NCI-H1417 treated with DMSO at 0.1 percent for 48 hours (cell line): ENCODE results near the gene WNK3.

Experiments
- DNase-seq: peaks from one replicate; lab custom pipeline; 2025; lab: John Stamatoyannopoulos, UW

Gene WNK3

DNA sequence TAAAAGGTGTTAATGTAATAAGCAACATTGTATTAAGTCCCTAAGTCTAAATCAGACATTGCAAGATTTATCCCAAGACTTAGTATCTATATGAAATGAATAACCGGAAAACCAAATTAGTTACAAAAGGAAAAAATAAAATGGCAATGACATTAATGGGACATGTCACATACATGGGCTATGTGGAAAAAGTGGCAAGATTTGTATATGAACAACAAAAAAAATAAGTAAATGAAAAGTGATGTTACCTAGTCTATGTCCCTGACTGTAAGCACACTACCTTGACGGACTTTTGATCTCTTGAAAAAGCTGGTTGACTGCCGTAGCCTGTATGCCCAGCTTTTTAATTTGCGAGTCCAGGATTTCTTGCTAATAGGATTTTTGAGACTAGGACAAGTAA is 119.3 kb downstream of the WNK3 start:
- no peak for DNase-seq

DNA sequence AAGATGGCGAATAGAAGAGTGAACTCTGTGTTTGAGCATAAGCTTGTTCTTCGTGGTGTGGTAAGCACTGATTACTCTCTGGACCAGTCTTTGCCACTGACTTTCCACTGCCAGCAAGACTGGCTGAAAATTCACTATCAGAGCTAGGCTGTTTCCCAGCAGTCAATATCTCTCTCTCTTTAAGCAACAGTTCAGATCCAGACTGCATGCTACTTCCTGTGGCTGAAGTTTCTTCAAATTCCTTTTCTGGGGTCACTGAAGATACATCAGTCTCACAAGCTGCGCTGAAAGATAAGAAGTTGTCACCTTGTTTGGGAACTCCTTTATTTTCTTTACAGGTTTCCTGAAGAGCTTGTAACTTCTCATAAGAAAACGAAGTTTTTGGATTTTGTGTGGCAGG is 120.8 kb downstream of the WNK3 start:
- DNase-seq: no peak

DNA sequence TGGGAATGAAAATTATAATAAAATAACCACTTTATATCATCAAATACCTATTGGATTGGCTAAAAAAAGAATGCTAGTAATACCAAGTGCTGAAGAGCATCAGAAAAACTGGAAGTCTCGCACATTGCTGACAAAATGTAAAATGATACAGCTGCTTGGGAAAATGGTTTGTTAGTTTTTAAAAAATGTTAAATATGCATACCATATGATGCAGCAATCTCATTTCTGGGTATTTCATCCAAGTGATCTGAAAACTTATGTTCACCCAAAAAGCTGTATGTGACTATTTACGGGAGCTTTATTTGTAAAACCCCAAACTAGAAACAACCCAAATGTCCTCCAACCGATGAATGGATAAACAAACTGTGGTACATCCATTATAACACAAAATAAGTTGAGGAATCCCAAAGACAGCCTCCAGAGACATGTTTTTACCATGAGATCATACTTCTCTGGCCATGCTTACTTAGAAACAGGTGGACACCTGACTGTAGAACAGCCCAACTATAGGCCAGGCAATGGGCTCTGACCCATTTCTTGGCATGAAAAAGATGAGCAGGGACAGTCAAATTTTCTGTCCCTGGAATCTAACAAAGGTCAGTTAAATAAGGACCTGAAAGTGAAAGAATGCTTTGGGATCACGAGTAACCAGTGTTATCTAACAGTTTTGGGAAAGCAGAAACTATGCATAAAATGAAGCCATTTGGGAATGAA is 127.3 kb downstream of the WNK3 start:
- DNase-seq: no peak

DNA sequence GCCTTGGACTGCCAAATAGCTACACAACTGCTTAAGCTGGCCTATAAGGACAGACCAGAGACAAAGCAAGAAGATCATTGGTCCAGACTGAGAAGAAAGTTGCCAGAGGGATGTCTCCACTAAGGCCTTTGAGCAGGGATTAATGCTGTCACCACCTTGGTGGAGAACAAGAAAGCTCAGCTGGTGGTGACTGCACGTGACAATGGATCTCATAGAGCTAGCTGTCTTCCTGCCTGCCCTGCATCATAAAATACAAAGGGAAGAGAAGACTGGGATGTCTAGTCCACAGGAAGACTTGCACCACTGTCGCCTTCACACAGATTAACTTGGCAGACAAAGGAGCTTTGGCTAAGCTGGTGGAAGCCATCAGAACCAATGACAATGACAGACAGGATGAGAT is 134.3 kb downstream of the WNK3 start:
- no peak for DNase-seq

DNA sequence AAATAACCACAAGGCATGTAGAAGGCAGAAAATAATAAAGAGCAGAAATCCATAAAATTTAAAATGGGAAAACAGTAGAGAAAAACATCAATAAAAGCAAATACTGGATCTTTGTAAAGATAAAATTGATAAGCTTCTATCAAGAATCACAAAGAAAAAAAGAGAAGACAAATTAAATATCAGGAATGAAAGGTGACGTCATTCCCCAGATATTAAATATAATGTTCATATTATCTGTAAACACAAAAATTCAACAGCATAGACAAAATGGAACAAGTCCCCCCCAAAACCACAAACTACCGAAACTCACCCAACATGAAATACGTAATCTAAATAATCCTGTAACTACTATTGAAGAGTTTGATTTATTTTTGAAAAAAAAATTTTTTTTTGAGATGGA is 144.2 kb downstream of the WNK3 start:
- no peak for DNase-seq

DNA sequence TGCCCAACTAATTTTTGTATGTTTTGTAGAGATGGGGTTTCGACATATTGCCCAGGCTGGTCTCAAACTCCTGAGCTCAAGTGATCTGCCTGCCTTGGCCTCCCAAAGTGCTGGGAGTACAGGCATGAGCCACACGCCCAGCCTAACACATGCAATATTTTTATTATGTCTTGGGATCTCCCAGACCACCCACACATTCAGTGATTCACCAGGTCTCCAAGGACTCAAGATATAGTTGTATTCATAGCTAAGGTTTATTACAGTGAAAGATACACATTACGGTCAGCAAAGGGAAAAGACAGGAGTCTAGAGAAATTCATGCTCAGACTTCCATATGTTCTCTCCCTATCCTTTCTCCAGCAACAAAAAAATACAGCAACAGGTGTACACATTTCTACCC is 149.3 kb downstream of the WNK3 start:
- no peak for DNase-seq

DNA sequence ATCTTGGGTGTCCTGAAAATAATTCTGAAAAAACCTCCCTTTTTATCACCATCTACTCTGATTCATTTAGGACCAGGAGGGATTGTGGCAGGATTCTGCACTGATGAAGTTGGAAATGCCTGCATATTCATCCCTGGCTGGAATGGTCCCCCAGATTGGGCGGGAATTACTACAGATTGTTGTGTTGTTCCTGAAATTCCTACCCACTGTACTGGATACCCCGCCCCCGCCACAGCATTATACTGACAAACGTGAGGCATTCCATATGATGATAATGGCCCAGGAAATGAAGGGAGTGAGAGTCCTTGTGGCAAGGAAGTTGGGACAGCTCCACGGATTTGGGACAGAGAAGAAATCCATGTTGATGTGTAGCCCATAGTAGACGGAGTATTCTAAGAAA is 159.6 kb downstream of the WNK3 start:
- no peak for DNase-seq

DNA sequence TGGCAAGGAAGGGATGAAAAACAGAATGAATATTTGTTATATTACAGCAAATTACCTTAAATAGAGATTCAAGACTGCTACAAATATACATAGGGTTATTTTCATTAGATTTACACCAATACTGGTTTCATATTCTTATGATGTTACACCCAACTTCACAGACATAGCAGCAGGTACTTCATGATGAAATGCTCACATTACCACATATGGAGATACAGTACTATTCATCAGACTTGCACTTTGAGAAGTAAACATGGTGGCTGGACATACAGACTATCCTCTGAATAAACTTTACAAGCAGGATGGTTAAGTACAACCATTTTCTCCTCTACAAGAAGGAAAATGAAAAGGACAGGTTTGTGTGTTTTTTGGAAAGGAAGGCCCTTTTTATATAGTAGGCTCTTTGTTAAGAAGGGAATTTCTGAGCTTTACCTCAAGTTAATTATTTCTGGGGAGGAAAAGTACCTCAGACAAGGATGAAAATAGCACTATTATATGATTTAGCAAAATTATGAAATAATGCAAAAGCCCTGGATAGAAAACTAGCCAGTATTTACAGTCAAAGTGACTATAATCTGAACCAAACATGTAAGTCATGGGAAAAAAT is 162.8 kb downstream of the WNK3 start:
- DNase-seq: no peak

DNA sequence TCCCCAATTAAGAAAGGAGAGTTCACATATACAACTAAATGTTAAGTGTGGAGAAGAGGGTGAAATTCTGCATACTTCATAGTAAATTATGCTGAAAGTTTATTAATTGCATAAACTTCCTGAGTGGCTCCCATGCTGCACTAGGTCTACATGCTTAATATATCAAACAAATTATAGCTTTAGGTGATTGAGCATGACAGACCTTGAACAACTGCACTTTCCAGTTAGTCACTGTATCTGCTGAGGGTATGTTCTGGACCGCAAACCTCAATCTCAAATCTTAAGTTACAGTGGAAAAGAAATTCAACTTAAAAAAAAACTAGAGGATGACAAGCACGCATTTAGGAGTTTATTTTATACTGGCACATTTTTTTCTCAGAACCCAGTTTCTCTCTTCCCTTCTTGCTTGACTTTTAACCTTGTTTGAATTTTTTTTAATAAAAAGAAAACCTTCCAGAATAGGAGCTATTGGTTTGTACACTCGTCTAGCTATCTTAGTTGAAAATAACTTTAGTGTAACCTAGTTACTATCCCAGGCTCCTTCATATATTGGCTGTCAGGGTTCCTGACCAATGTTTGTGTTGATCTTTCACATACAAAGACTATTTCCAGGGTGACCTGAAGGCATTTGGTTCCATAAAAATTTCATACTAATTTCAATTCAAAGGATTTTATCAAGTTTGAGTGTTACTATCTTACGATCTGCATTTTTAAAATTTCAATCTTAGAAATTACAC is 164.6 kb downstream of the WNK3 start:
- no peak for DNase-seq

DNA sequence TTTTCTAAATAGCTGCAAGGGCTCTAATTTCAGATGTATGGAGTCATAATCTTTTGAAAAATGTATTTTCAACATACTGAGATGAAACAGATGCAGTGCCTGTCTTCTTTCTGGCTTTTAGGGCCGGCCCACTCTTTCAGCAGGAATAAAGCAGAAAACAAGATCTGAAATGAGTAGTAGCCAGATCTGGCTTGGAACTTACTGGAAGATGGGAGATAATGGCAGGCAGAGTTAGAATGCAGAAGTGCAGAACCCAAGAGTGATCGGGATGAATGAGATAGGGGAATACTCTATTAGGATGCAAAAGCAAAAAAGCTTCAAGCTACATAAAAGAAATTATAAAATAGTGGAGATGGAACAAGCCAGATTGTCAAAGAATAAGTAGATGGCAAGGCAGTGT is 173.4 kb downstream of the WNK3 start:
- DNase-seq: no peak

DNA sequence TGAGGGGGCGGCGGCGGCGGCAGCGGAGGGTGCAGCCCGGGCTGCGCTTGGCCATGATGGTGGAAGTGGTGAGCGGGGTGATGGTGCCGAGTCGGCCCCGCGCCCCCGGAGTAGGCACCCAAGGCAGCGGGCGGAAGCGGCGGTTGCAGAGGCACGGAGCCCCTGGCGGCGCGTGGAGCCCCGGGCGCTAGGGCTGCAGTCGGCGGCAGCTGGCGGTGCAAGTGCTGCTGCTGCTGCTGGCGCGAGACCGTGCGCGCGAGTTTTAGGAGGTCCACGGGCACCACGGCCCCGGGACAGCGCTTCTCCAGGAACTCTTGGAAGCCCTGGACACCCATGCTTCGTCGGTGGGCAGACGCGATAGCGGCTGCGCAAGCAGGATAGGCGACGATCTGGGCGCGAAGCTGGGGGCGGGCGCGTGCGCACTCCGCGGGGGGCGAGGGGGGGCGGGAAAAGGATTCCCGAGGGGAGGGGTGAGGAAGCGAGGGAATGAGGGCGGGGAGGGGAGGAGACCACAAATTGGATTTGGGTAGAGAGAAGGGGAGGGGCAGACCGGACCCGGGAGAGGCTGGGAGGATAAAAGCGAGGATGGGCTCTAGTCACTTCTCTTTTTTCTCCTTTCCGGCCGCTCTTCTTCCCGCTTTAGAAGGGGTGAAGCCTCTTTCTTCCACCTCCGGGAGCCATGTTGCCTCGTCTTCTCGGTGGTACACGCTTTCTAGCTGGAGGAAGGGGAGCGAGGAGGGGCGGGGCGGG is 174.8 kb downstream of the WNK3 start, which contains the start of gene FAM120C:
TSS of gene FAM120C (minus strand) at position 391 of the 750 bp plus-strand sequence. CDS start at position 335, 56 bp downstream.
- DNase-seq: peak; percentile 53

DNA sequence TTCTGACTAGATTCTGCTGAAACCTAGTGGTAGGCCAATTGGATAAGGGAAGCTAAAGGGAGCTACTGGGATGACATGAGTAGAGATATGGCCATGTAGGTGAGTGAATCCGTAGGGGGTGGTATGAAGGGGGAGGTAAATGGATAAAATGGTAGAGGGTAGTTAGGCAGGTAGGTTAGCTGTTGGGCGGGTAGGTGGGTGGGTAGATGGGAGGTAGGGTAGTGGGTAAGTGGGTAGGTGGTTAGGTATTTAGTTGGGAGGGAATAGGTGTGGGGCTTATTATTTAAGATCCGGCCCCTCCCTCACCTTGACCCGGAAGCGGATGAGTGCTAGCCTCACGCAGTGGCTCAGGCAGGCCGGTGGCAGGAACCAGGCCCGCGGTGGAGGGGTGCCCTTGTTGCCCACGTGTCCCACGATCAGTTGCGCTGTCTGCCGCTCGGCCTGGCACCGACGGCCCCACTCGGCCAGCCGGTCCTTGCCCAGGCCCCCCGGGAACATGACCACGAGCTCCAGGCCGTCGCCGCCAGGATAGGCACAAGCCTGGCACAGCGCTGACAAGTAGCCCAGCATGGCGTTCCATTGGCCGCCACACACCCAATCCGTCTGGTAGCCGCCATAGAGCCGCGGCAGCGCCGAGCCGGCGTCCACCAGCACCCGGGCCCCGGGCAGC is 175.5 kb downstream of the WNK3 start:
- DNase-seq: no peak

DNA sequence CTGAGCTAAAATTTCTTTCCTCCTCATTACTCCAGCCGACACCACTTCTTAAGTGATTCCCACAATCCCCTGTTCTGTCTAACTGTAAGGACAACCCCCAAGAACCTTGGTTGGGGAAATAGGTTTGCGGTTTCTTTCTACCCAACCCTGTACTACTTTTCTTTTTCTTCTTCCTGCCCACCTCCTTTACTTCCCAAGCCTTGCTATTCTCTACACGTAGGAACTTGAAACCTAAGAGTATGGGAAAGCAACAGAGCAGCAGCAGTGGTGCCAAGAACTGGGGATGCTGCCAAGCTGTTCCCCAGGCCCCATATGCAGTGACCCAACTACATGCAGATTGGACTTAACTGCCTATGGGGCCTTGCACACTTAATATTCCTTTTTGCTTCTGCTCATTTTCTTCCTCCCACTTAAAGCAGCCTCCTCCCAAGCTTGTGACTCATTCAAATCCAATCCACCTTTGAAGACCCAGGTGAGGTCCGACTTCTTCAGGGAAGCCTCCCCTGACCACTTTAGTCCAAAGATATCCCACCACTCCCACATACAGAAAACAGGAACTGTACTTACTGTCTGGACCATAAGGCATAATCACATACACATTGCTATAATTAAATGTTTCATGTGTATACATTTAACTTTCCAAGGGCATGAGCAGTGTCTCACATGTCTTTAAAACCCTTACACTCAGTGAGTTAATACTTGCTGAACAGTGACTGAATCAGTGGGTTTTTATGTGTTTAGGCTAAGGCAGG is 176.5 kb downstream of the WNK3 start:
- DNase-seq: no peak

DNA sequence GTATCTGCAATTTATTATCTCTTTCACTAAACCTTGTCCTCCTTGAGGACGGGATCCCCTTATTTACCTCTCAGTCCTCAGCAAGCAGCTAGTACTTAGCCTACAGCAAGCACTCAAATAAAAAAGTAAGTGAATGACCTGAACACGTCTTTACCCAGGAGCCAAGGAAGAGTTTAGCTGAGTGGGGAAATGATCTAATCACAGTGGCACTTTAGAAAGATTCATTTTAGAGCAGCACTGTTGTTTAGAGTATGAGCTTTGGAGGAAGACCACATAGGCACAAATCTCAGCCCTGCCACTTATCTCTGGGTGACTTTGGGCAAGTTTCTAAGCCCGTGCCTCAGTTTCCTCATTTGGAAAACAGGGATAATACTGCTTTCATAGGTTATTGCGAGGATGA is 177.4 kb downstream of the WNK3 start:
- DNase-seq: no peak

DNA sequence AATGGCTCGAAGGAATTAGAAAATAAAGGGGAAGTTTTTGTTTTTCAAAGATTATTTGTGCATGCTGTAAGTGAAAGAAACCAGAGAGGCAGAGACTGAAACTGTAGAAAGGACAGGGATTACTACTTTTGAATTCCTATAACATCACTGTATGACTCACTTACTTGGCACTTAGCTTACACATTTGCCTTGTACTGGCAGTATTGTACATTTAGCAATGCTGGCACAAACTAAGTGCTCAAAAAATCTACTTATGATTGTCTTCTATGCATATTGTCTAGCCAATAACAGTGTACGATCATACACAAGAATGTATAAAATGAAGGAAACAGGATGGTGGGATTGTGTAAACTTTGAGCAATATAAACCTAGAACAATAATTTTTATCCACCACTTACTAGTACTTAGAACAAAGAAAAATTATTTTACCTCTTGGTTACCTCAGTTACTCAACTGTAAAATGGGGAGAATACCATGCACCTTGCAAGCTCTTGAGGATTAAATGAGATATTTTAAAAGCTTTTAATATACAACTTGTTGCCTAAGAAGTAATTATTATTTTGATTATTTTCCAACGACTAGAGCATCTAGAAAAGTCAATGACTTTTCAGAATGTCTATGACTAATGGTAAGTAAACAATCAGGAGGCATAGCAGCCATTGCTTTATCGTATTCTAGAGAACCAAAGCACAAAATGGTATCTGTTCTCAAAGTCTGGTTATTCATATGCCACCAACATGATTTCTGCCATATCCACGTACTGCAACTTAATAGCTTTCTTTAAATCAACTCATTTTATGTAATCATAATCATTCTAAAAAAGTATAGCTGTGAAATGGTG is 179.5 kb downstream of the WNK3 start:
- DNase-seq: no peak

DNA sequence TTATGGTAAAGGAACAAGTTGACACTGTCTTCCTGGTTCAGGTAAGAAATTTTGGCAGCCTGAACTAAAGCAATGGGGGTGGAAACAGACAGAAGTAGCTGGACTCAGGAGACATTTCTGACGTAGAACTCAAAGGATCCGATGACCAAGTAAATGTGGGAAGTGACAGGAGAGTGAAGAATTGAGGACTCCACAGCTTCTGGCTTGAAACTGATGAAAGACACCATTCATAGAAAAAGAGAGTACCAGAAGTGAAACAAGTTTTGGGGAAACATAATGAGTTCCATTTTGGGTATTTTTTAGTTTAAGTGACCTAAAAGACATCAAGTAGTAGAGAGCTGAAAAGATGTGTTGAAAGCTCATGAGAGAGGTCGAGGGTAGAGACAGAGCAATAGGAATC is 180.5 kb downstream of the WNK3 start:
- DNase-seq: no peak

DNA sequence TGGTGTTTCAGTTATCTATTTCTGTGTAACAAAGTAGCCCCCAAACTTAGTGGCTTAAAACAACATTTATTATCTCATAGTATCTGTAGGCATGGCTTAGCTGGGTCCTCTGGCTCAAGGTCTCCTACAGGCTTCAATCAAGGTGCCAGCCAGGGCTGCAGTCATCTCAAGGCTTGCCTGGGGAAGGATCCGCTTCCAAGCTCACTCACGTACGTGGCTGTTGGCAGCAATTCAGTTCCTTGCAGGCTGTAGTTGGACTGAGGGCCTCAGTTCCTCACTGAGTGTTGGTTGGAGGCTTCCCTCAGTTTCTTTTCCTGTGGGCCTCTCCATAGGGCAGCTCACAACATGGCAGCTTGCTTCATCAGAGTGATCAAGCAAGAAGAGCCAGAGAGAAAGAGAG is 184.1 kb downstream of the WNK3 start:
- no peak for DNase-seq

DNA sequence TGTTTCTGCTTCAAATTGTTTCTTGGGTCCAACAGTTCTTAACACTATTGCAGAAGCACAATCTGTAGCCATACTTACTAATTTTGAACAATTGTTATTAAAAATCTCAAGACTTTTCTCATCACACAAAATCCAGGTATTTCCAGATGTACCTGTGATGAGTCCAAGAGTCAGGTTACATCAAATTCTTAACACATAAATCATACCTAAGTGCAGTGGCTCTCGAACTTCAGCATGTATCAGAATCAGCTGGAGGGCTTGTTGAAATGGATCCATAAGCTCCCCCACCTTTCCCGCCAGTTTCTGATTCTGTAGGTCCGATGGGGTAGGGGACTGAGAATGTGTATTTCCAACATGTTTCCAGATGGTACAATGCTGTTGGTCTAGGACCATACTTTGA is 185.4 kb downstream of the WNK3 start:
- no peak for DNase-seq

DNA sequence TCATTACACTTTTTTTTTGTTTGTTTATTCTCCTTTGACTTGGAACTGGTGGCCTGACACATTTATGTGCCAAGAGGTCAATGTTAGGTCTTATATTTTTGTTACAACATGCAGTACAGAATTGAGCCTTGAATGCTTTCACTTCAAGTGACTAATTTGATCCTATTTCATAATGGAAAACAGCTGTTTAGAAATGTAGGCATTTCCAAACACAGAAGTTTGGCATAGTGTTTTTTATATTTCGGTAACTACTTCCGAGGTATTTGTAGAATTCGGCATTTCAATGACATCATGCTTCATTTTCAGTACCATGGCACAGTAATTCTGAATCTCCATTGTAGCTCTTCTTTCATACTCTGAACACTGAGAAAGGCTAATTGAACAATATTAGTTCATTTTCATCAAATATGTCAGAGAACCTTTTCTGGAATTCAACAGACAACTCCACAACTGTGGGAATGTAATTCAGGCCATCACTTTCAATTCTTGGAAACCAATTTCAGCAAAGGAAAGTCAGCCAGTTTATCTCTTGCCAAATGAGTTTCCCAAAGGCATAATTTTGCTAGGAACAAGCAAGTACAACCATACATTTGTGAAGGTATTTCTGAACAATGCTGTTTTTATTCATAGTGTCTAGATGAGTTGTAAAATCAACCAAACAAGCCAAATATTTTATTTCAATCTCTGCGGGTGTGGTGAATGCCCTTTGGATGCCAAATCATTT is 186.2 kb downstream of the WNK3 start:
- DNase-seq: no peak

DNA sequence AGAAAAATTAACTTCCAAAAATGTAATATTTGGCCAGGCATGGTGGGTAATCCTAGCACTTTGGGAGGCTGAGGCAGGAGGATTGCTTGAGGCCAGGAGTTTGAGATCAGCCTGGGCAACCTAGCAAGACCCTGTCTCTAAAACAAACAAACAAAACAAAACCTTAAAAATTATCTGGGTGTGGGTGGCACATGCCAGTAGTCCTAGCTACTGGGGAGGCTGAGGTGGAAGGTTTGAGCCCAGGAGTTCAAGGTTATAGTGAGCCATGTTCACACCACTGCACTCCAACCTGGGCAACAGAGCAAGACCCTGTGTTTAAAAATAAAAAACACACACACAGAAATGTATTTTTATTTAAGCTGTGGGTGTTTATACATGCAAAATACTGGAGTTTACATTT is 186.8 kb downstream of the WNK3 start:
- DNase-seq: no peak
